Transverse colon (tissue), 4 donors: ENCODE results near the gene KRT32.

Experiments
- POLR2AphosphoS5 ChIP-seq, 3 donors: sonication (generic); formaldehyde crosslinking; IDR thresholded peaks; one replicate each; pipeline ENCODE4 v1.6.1; 2016; ENCODE audit warnings: antibody characterized with exemption in 3 of 3
- TF ChIP-seq, protein P1 (sequence below), 5 experiments: fragments of 200-600 bp in 3 of 5; fragments of 450-650 bp in 2 of 5; sonication (generic) in 3 of 5; IDR thresholded peaks; 1 replicate in 2 of 5; 2 replicates in 3 of 5; pipeline ENCODE4 v1.5.1; 2016 to 2017; ENCODE audit warnings: antibody characterized with exemption in 5 of 5, inconsistent platforms in 3 of 5, mild to moderate bottlenecking in 2 of 5, moderate library complexity in 1 of 5

DNA sequence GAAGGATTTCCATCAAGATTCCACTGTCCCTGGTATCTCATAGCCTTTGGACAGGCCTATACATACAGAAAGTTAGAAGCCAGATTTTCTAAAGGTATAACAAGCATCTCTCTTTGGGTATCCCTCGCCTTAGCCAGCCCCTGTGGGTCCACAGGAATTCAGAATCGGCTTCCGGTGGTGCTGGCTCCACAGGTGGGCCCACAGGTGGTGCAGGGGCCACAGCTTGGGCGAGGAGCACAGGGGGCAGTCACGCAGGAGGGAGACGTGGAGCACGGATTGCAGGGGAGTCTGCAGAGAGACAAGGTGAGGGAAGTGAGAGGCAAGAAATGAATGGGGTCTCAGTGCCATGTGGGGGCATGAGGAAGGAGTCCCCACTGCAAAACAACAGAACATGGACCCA is 29.9 kb downstream of the KRT32 start:
- no peak for TF ChIP-seq POLR2AphosphoS5 (IDR thresholded peaks at IDR 0.05)
- TF ChIP-seq, protein P1, sequence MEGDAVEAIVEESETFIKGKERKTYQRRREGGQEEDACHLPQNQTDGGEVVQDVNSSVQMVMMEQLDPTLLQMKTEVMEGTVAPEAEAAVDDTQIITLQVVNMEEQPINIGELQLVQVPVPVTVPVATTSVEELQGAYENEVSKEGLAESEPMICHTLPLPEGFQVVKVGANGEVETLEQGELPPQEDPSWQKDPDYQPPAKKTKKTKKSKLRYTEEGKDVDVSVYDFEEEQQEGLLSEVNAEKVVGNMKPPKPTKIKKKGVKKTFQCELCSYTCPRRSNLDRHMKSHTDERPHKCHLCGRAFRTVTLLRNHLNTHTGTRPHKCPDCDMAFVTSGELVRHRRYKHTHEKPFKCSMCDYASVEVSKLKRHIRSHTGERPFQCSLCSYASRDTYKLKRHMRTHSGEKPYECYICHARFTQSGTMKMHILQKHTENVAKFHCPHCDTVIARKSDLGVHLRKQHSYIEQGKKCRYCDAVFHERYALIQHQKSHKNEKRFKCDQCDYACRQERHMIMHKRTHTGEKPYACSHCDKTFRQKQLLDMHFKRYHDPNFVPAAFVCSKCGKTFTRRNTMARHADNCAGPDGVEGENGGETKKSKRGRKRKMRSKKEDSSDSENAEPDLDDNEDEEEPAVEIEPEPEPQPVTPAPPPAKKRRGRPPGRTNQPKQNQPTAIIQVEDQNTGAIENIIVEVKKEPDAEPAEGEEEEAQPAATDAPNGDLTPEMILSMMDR (IDR thresholded peaks at IDR 0.05) = no peak
